Mesendoderm (in vitro differentiated cells): ENCODE data around the gene MAP7D3.

Experiments
- DNase-seq: peaks from one replicate; pipeline ENCODE4 v3.0.0; 2013
- H2AK5ac ChIP-seq: 2 replicates; pipeline ENCODE4 v1.6.1; 2013; ENCODE audit warnings: low read length, inconsistent platforms
- H2BK120ac ChIP-seq: 2 replicates; pipeline ENCODE4 v1.6.1; 2013; ENCODE audit warnings: low read depth, mild to moderate bottlenecking, low read length, moderate library complexity, mixed read lengths
- H2BK15ac ChIP-seq: replicated peaks from 2 replicates; pipeline ENCODE4 v1.6.1; 2013; ENCODE audit warnings: low read depth, mild to moderate bottlenecking, moderate library complexity
- H2BK5ac ChIP-seq: 2 replicates; pipeline ENCODE4 v1.6.1; 2013; ENCODE audit warnings: low read length, inconsistent platforms
- H3K18ac ChIP-seq: 2 replicates; pipeline ENCODE4 v1.6.1; 2013; ENCODE audit warnings: mild to moderate bottlenecking, low read length, mixed read lengths
- H3K23ac ChIP-seq: one replicate; pipeline ENCODE4 v1.6.1; 2013; ENCODE audit warnings: low read length
- H3K27ac ChIP-seq: 2 replicates; pipeline ENCODE4 v1.5.1; 2013; ENCODE audit warnings: low read depth, mild to moderate bottlenecking, inconsistent platforms, low read length, moderate library complexity
- H3K27me3 ChIP-seq: 2 replicates; pipeline ENCODE4 v1.6.1; 2013; ENCODE audit warnings: low read length, control low read depth, mild to moderate bottlenecking, inconsistent platforms; ENCODE audit not compliant: insufficient read depth, poor library complexity
- H3K36me3 ChIP-seq: 2 replicates; pipeline ENCODE4 v1.6.1; 2013; ENCODE audit warnings: low read length, inconsistent platforms; ENCODE audit not compliant: control insufficient read depth, insufficient read depth
- H3K4ac ChIP-seq: one replicate; pipeline ENCODE4 v1.6.1; 2013; ENCODE audit warnings: low read depth, mild to moderate bottlenecking, low read length, moderate library complexity
- H3K4me1 ChIP-seq: 2 replicates; pipeline ENCODE4 v1.6.1; 2013; ENCODE audit warnings: low read depth, low read length, inconsistent platforms; ENCODE audit not compliant: control insufficient read depth
- H3K4me2 ChIP-seq: 2 replicates; pipeline ENCODE4 v1.6.1; 2013; ENCODE audit warnings: low read length
- H3K4me3 ChIP-seq: 2 replicates; pipeline ENCODE4 v1.5.1; 2013; ENCODE audit warnings: mild to moderate bottlenecking, low read length
- H3K56ac ChIP-seq: one replicate; pipeline ENCODE4 v1.6.1; 2013; ENCODE audit warnings: low read length
- H3K79me1 ChIP-seq: 2 replicates; pipeline ENCODE4 v1.6.1; 2013; ENCODE audit warnings: low read length, inconsistent platforms
- H3K79me2 ChIP-seq: 2 replicates; pipeline ENCODE4 v1.6.1; 2013; ENCODE audit warnings: mild to moderate bottlenecking, low read length; ENCODE audit not compliant: control insufficient read depth, insufficient read depth
- H3K9ac ChIP-seq: 2 replicates; pipeline ENCODE4 v1.6.1; 2013; ENCODE audit warnings: low read length, inconsistent platforms
- H4K5ac ChIP-seq: one replicate; pipeline ENCODE4 v1.6.1; 2013; ENCODE audit warnings: low read length
- H4K8ac ChIP-seq: one replicate; pipeline ENCODE4 v1.6.1; 2013; ENCODE audit warnings: low read depth, mild to moderate bottlenecking, control low read depth, low read length, moderate library complexity
- WGBS: extraction: QIAGEN DNeasy Blood & Tissue Kit; methylation state at CpG from one replicate; pipeline ENCODE4 v1.1.7; 2013; ENCODE audit warnings: low lambda C conversion rate, missing lambda C conversion rate; ENCODE audit not compliant: insufficient coverage; ENCODE audit errors: extremely low coverage; 5-methylcytosine and 5-hydroxymethylcytosine counted together

The MAP7D3 gene

DNA sequence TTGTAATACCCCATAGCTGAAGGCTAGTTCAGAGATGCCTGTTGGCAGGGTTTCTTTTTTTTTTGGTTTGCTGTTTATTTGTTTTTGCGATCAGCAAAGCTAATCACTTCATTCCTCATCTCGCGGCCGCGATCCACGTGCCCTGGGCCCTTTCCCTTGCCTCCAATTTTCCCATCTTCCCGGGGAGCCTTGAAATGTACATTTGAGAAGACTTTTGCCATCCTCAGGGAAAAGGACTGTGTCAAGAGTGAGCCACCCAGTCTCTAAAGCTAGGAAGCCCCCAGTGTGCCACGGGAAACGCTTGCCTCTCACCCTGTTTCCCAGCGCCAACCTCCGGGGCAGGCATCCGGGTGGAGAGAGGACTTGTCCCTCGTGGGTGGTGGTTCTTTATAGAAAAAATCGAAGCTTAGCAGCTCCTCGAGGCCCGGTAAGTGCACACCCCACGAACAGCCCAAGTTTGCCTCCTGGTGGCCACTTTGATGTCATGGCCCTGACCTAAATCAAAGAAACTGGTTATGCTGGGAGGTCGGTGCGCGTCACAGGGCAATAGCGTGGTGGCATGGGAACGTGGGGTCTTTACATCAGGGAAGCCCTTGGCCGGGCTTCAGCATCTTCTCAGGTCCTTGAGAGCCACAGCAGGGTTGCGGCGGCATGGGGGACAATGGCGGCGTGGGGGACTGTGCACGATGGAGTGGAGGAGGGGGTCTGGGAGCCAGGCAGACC is 42.0 kb downstream of the MAP7D3 start:
- Histone ChIP-seq H3K27me3 (no peaks in the 10 kb centered on the region), H3K23ac (no peak overlapping the region), H2BK15ac (no peak overlapping the region), H3K4ac (no peak overlapping the region), H2BK5ac (no peak overlapping the region), H2AK5ac (no peak overlapping the region), H3K4me1 (no peaks in the 10 kb centered on the region), H2BK120ac (no peak overlapping the region), H4K5ac (no peak overlapping the region), H3K79me1 (no peaks in the 10 kb centered on the region), H3K56ac (no peak overlapping the region), H3K79me2 (no peaks in the 10 kb centered on the region), H3K36me3 (no peaks in the 10 kb centered on the region), H3K18ac (no peak overlapping the region), H3K4me2 (no peak overlapping the region), H4K8ac (no peak overlapping the region), H3K27ac (no peak overlapping the region), H3K9ac (no peak overlapping the region), H3K4me3 (no peak overlapping the region)
- no CpG with 5 or more reads among the region's 28 CpGs for WGBS
- peak; percentile 54 for DNase-seq

DNA sequence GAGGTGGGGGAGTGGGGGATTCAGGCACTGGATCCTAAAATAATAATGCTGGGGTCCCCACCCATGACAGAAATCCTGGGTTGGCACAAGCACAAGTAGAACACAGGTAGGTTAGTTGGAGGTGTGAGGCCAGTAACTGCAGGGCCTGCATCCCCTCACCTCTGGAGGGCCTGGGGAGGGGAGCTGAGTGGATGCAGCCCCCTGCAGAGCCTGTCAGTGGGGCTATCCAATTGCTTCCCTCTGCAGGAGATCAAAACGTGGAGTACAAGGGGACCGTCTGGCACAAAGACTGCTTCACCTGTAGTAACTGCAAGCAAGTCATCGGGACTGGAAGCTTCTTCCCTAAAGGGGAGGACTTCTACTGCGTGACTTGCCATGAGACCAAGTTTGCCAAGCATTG is 43.7 kb downstream of the MAP7D3 start:
- H2BK5ac ChIP-seq, result no peak overlapping the region
- H3K4me3 ChIP-seq, result no peak overlapping the region
- H3K27ac ChIP-seq, result no peak overlapping the region
- H3K9ac ChIP-seq, result no peak overlapping the region
- no CpG with 5 or more reads among the region's 4 CpGs for WGBS
- no peak overlapping the region for H4K8ac ChIP-seq
- no peaks in the 10 kb centered on the region for H3K27me3 ChIP-seq
- H3K4ac ChIP-seq, result no peak overlapping the region
- H3K56ac ChIP-seq, result no peak overlapping the region
- no peak overlapping the region for H2BK120ac ChIP-seq
- H3K36me3 ChIP-seq, result no peaks in the 10 kb centered on the region
- H3K4me1 ChIP-seq, result no peaks in the 10 kb centered on the region
- H2BK15ac ChIP-seq, result no peak overlapping the region
- no peaks in the 10 kb centered on the region for H3K79me1 ChIP-seq
- H2AK5ac ChIP-seq, result no peak overlapping the region
- H3K79me2 ChIP-seq, result no peaks in the 10 kb centered on the region
- H3K18ac ChIP-seq, result no peak overlapping the region
- no peak overlapping the region for H3K4me2 ChIP-seq
- no peak for DNase-seq
- H4K5ac ChIP-seq, result no peak overlapping the region
- no peak overlapping the region for H3K23ac ChIP-seq

DNA sequence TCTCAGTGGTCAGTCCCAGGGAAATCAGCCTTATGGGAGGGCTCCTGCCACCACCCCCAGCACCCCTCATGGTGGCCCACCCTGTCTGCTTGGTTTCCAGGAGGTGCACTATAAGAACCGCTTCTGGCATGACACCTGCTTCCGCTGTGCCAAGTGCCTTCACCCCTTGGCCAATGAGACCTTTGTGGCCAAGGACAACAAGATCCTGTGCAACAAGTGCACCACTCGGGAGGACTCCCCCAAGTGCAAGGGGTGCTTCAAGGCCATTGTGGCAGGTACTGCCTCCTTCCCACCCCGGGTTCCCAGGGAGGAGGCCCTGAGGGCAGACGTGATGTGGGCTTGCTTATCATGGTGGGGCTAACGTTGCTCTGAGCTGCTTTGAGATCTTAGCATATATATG is 44.3 kb downstream of the MAP7D3 start:
- no peak overlapping the region for H3K27ac ChIP-seq
- H2AK5ac ChIP-seq, result no peak overlapping the region
- no peak overlapping the region for H3K23ac ChIP-seq
- no peak overlapping the region for H3K4ac ChIP-seq
- no peak overlapping the region for H2BK120ac ChIP-seq
- no peaks in the 10 kb centered on the region for H3K36me3 ChIP-seq
- no peak overlapping the region for H3K4me3 ChIP-seq
- no peaks in the 10 kb centered on the region for H3K79me2 ChIP-seq
- no peak overlapping the region for H3K4me2 ChIP-seq
- H3K18ac ChIP-seq, result no peak overlapping the region
- no peak for DNase-seq
- no peaks in the 10 kb centered on the region for H3K4me1 ChIP-seq
- H3K27me3 ChIP-seq, result no peaks in the 10 kb centered on the region
- H4K5ac ChIP-seq, result no peak overlapping the region
- H3K56ac ChIP-seq, result no peak overlapping the region
- no CpG with 5 or more reads among the region's 6 CpGs for WGBS
- no peaks in the 10 kb centered on the region for H3K79me1 ChIP-seq
- no peak overlapping the region for H2BK15ac ChIP-seq
- no peak overlapping the region for H2BK5ac ChIP-seq
- H4K8ac ChIP-seq, result no peak overlapping the region
- H3K9ac ChIP-seq, result no peak overlapping the region

DNA sequence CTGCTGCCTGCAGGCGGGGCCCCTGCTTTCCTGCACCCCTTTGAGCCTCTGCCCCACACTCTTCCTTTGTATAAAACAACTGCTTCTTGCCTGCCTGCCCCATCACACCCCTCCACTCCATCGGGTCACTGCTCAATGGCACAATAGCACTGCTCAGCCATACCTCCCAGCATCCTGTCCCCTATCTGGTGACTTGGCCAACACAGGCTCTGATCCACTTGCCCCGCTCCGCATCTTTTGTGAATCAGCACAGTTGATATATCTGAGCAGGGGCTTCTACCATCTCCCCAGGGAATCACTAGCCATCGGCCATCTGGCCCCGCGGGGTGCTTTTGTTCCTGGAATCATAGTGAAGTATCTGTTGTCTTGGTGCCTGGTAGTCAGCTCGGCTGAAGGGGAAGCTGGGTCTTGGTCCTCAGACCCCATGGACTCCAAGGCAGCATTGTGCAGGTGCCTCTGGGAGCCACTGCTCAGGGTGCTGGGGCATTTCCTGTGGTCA is 45.3 kb downstream of the MAP7D3 start:
- H3K4me1 ChIP-seq, result no peaks in the 10 kb centered on the region
- no peak overlapping the region for H3K18ac ChIP-seq
- no peak for DNase-seq
- no peaks in the 10 kb centered on the region for H3K79me2 ChIP-seq
- no peaks in the 10 kb centered on the region for H3K36me3 ChIP-seq
- H3K9ac ChIP-seq, result no peak overlapping the region
- no peak overlapping the region for H3K27ac ChIP-seq
- no peak overlapping the region for H2AK5ac ChIP-seq
- H3K56ac ChIP-seq, result no peak overlapping the region
- WGBS, result no CpG with 5 or more reads among the region's 8 CpGs
- H3K4me2 ChIP-seq, result no peak overlapping the region
- no peak overlapping the region for H3K23ac ChIP-seq
- no peaks in the 10 kb centered on the region for H3K27me3 ChIP-seq
- H3K4ac ChIP-seq, result no peak overlapping the region
- H3K79me1 ChIP-seq, result no peaks in the 10 kb centered on the region
- H4K5ac ChIP-seq, result no peak overlapping the region
- H4K8ac ChIP-seq, result no peak overlapping the region
- no peak overlapping the region for H2BK5ac ChIP-seq
- H2BK120ac ChIP-seq, result no peak overlapping the region
- no peak overlapping the region for H3K4me3 ChIP-seq
- H2BK15ac ChIP-seq, result no peak overlapping the region

DNA sequence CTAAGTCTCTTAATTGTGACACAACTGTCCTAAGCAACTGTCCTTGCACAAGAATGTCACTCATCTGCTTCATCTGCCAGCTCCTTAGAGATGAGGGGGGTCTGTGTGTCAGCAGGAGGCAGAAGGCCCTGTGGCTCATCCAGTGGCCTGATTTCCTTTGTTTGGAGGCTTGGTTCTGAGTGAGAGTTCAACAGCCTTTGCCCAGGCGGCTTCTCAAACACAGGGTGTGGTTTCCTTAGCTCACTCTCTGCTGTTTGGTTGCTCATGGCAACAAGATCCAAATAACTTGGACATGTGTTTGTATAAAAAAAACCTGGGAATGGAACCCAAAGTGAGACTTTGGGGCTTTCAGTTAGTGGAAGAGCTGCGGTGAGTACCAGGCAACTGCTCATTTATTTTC is 46.6 kb downstream of the MAP7D3 start:
- H3K4me3 ChIP-seq, result no peak overlapping the region
- DNase-seq, result peak; percentile 64
- no CpG with 5 or more reads among the region's 2 CpGs for WGBS

DNA sequence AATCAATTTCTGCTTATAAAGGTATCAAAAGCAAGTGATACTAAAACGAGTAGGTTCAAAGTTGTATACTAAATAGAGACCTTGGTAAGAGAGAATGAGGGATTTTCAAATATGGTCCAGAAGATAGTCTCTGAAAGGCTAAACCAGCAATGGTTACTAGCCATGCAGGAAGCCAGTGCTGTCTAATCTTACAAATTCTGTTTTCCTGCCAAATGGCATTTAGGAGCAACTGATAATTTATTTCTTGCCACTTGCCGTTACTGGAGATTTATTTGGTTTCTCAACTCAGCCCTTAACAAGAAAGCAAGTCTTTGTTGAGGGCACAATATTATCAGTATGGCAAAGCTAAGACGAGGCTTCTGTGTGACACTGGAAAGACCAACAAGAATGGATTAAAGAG is 47.2 kb downstream of the MAP7D3 start:
- no peaks in the 10 kb centered on the region for H3K4me1 ChIP-seq
- DNase-seq, result no peak
- no peak overlapping the region for H3K56ac ChIP-seq
- H3K79me1 ChIP-seq, result no peaks in the 10 kb centered on the region
- H2BK120ac ChIP-seq, result no peak overlapping the region
- H2AK5ac ChIP-seq, result no peak overlapping the region
- H3K4me3 ChIP-seq, result no peak overlapping the region
- H3K4me2 ChIP-seq, result no peak overlapping the region
- H3K79me2 ChIP-seq, result no peaks in the 10 kb centered on the region
- no peaks in the 10 kb centered on the region for H3K27me3 ChIP-seq
- H3K18ac ChIP-seq, result no peak overlapping the region
- H2BK15ac ChIP-seq, result no peak overlapping the region
- no peak overlapping the region for H3K4ac ChIP-seq
- no peak overlapping the region for H3K23ac ChIP-seq
- no peak overlapping the region for H2BK5ac ChIP-seq
- H3K36me3 ChIP-seq, result no peaks in the 10 kb centered on the region
- WGBS, result no CpG with 5 or more reads among the region's 3 CpGs
- no peak overlapping the region for H4K8ac ChIP-seq
- no peak overlapping the region for H3K9ac ChIP-seq
- no peak overlapping the region for H3K27ac ChIP-seq
- no peak overlapping the region for H4K5ac ChIP-seq

More for the DNA sequence above, 46.6 kb downstream of the MAP7D3 start:
- no peaks in the 10 kb centered on the region for H3K79me2 ChIP-seq
- H3K36me3 ChIP-seq, result no peaks in the 10 kb centered on the region
- no peak overlapping the region for H3K56ac ChIP-seq
- H3K4me1 ChIP-seq, result no peaks in the 10 kb centered on the region
- no peak overlapping the region for H4K8ac ChIP-seq
- H2BK5ac ChIP-seq, result no peak overlapping the region
- H3K18ac ChIP-seq, result no peak overlapping the region
- H3K9ac ChIP-seq, result no peak overlapping the region
- no peak overlapping the region for H2AK5ac ChIP-seq
- H2BK120ac ChIP-seq, result no peak overlapping the region
- no peak overlapping the region for H3K4ac ChIP-seq
- H3K23ac ChIP-seq, result no peak overlapping the region
- no peaks in the 10 kb centered on the region for H3K27me3 ChIP-seq
- no peak overlapping the region for H4K5ac ChIP-seq
- no peak overlapping the region for H2BK15ac ChIP-seq
- H3K79me1 ChIP-seq, result no peaks in the 10 kb centered on the region
- no peak overlapping the region for H3K4me2 ChIP-seq
- no peak overlapping the region for H3K27ac ChIP-seq
